Suprapubic skin (tissue), 4 donors: Measurements from ENCODE around the gene FOXJ3. TPM values are rescaled to one million over a fixed set of nuclear protein-coding genes. Genes with fewer than 3 reads are reported as not detected.
A peak's percentile ranks its signal among the peaks of the same experiment; 100 is the strongest.

Experiments used
- DNase-seq, 2 donors: peaks; one replicate each; pipeline ENCODE4 v3.0.0-alpha.2; 2019; ENCODE audit warnings: low spot score in 2 of 2
- H3K27ac ChIP-seq: fragments of 200-600 bp; sonication (generic); one replicate; pipeline ENCODE4 v1.5.1; 2019
- H3K27me3 ChIP-seq: fragments of 200-600 bp; sonication (generic); one replicate; pipeline ENCODE4 v1.5.1; 2019
- H3K36me3 ChIP-seq: fragments of 200-600 bp; sonication (generic); one replicate; pipeline ENCODE4 v1.5.1; 2019
- H3K4me1 ChIP-seq: fragments of 200-600 bp; sonication (generic); one replicate; pipeline ENCODE4 v1.5.1; 2019
- H3K4me3 ChIP-seq: fragments of 200-600 bp; sonication (generic); one replicate; pipeline ENCODE4 v1.5.1; 2019; ENCODE audit warnings: mild to moderate bottlenecking
- H3K9me3 ChIP-seq: fragments of 200-600 bp; sonication (generic); one replicate; pipeline ENCODE4 v1.5.1; 2019
- EP300 ChIP-seq: sonication (generic); formaldehyde crosslinking; IDR thresholded peaks from one replicate; pipeline ENCODE4 v1.6.1; 2017; ENCODE audit warnings: antibody characterized with exemption
- POLR2A ChIP-seq, 2 donors: fragments of 450-650 bp; IDR thresholded peaks; one replicate each; pipeline ENCODE4 v1.6.1; 2017; ENCODE audit warnings: antibody characterized with exemption in 2 of 2, mild to moderate bottlenecking in 2 of 2, moderate library complexity in 2 of 2
- POLR2AphosphoS5 ChIP-seq, 3 donors: sonication (generic); formaldehyde crosslinking; IDR thresholded peaks; one replicate each; pipeline ENCODE4 v1.6.1; 2017; ENCODE audit warnings: antibody characterized with exemption in 3 of 3
- WGBS: methylation state at CpG from one replicate; pipeline ENCODE4 v1.1.5; 2018; 5-methylcytosine and 5-hydroxymethylcytosine counted together
- total RNA-seq, 4 donors: library from RNA; depleted of rRNA; stranded (reverse); fragments of >200 nt; gene quantifications; one replicate each; pipeline ENCODE4 v1.1.0, GENCODE V29; 2016
- TF ChIP-seq, protein P1 (sequence below), 2 donors: fragments of 200-600 bp in 1 of 2; fragments of 450-650 bp in 1 of 2; sonication (generic) in 1 of 2; IDR thresholded peaks; one replicate each; pipeline ENCODE4 v1.5.1; 2016 to 2019; ENCODE audit warnings: antibody characterized with exemption in 2 of 2, mild to moderate bottlenecking in 1 of 2, moderate library complexity in 1 of 2

FOXJ3 gene
- total RNA-seq, 4 donors from 2014 or later, result 37.0 to 71.0 (median 41.1) TPM

DNA sequence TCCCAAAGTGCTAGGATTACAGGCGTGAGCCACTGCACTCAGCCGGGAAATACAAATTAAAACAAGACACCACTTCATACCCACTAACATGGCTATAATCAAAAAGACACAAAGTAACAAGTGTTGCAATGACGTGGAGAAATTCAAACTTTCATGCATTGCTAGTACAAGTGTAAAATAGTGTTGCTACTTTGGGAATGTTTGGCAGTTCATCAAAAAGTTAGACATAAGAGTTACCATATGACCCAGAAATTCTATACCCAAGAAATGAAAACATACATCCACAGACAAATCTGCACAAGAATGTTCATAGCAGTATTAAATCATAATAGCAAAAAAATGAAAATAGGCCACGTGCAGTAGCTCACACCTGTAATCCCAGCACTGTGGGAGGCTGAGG is 16.4 kb downstream of the FOXJ3 start:
- Histone ChIP-seq H3K4me1 (peaks cover 59% of the 10 kb centered on the region), H3K27me3 (no peaks in the 10 kb centered on the region)

DNA sequence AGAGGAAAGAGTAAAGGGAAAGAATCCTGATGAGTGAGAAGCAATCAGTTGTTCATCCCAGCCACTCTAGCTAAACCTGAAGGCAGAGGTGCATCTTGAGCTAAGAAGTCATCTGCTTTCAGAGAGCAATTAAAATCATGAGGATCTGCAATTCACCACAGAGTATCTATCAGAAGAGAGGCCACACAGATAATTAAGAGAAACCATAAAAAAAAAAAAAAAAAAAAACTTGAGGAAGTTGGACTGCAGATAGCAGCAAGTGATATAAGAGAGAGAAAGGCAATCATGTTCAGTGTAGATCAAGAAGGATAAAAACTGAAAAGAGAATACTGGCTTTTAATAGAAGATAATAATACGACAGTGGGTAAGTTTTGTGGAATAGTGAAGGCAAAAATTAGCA is 17.7 kb downstream of the FOXJ3 start:
- WGBS, result 74% methylated on average over 1 of the region's 1 CpG
- H3K9me3 ChIP-seq, result no peaks in the 10 kb centered on the region
- no peak overlapping the region for H3K27ac ChIP-seq
- no peaks in the 10 kb centered on the region for H3K36me3 ChIP-seq
- DNase-seq, result no peak
- no peaks in the 10 kb centered on the region for H3K27me3 ChIP-seq
- H3K4me3 ChIP-seq, result no peak overlapping the region
- no peak for TF ChIP-seq POLR2A (IDR thresholded peaks at IDR 0.05)
- TF ChIP-seq, protein P1, sequence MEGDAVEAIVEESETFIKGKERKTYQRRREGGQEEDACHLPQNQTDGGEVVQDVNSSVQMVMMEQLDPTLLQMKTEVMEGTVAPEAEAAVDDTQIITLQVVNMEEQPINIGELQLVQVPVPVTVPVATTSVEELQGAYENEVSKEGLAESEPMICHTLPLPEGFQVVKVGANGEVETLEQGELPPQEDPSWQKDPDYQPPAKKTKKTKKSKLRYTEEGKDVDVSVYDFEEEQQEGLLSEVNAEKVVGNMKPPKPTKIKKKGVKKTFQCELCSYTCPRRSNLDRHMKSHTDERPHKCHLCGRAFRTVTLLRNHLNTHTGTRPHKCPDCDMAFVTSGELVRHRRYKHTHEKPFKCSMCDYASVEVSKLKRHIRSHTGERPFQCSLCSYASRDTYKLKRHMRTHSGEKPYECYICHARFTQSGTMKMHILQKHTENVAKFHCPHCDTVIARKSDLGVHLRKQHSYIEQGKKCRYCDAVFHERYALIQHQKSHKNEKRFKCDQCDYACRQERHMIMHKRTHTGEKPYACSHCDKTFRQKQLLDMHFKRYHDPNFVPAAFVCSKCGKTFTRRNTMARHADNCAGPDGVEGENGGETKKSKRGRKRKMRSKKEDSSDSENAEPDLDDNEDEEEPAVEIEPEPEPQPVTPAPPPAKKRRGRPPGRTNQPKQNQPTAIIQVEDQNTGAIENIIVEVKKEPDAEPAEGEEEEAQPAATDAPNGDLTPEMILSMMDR (IDR thresholded peaks at IDR 0.05), result no peak
- peaks cover 61% of the 10 kb centered on the region for H3K4me1 ChIP-seq

More for the DNA sequence above, 16.4 kb downstream of the FOXJ3 start:
- Histone ChIP-seq H3K4me3 (no peak overlapping the region), H3K36me3 (no peaks in the 10 kb centered on the region), H3K27ac (no peak overlapping the region), H3K9me3 (no peaks in the 10 kb centered on the region)
- no peak for TF ChIP-seq POLR2A (IDR thresholded peaks at IDR 0.05)
- TF ChIP-seq EP300, result no peak
- TF ChIP-seq, protein P1 (IDR thresholded peaks at IDR 0.05), result no peak
- no peak for TF ChIP-seq POLR2AphosphoS5 (IDR thresholded peaks at IDR 0.05)
- DNase-seq, result no peak
- 87% methylated on average over 4 of the region's 4 CpGs for WGBS

- DNase-seq, result no peak
- Histone ChIP-seq H3K27me3 (no peaks in the 10 kb centered on the region), H3K27ac (no peak overlapping the region), H3K4me1 (peaks cover 56% of the 10 kb centered on the region), H3K36me3 (no peaks in the 10 kb centered on the region), H3K4me3 (no peak overlapping the region), H3K9me3 (no peaks in the 10 kb centered on the region)
- TF ChIP-seq POLR2AphosphoS5 (IDR thresholded peaks at IDR 0.05) (no peak), POLR2A (IDR thresholded peaks at IDR 0.05) (no peak), EP300 (no peak)
- TF ChIP-seq, protein P1 (IDR thresholded peaks at IDR 0.05), result no peak
- WGBS, result 89% methylated on average over 2 of the region's 2 CpGs
These were observed 18.7 kb downstream of the FOXJ3 start for GRCh38 chr1:42316292-42316691.

DNA sequence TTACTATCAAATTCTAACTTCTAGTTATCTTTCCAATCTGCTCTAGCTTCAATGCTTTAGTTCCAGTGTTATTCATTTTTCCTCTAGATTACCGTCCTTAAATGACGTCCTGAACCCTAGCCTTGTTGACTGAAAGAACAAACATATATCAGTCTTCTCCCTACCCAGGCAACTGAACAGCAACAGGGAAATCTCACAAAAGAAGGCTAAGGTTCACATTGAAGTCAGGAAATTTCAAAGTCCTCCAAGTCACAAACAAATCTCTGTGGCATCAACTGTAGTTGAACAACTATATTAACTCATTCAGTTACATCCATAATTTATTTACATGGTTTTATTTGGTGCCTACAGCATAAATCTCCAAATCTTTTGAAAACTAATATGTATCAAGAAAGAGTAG is 19.5 kb downstream of the FOXJ3 start:
- H3K4me1 ChIP-seq, result peaks cover 49% of the 10 kb centered on the region
- H3K4me3 ChIP-seq, result no peak overlapping the region
- no peak overlapping the region for H3K27ac ChIP-seq
- H3K9me3 ChIP-seq, result no peaks in the 10 kb centered on the region
- DNase-seq, result no peak
- no peaks in the 10 kb centered on the region for H3K36me3 ChIP-seq
- WGBS, result 91% methylated on average over 2 of the region's 2 CpGs
- no peaks in the 10 kb centered on the region for H3K27me3 ChIP-seq
- TF ChIP-seq POLR2AphosphoS5 (IDR thresholded peaks at IDR 0.05) (no peak), POLR2A (IDR thresholded peaks at IDR 0.05) (no peak), EP300 (no peak)

GRCh38 chr1:42313970-42314369 is 21.1 kb downstream of the FOXJ3 start:
- Histone ChIP-seq H3K4me1 (peaks cover 34% of the 10 kb centered on the region), H3K27ac (no peak overlapping the region), H3K9me3 (no peaks in the 10 kb centered on the region), H3K4me3 (no peak overlapping the region), H3K27me3 (no peaks in the 10 kb centered on the region), H3K36me3 (no peaks in the 10 kb centered on the region)
- no peak for DNase-seq
- 93% methylated on average over 3 of the region's 3 CpGs for WGBS
- TF ChIP-seq POLR2A (IDR thresholded peaks at IDR 0.05), result no peak
- TF ChIP-seq, protein P1 (IDR thresholded peaks at IDR 0.05), result no peak
- TF ChIP-seq EP300, result no peak
- TF ChIP-seq POLR2AphosphoS5 (IDR thresholded peaks at IDR 0.05), result no peak

- H3K27me3 ChIP-seq, result no peaks in the 10 kb centered on the region
- TF ChIP-seq, protein P1 (IDR thresholded peaks at IDR 0.05), result no peak
- TF ChIP-seq EP300 (no peak), POLR2AphosphoS5 (IDR thresholded peaks at IDR 0.05) (no peak), POLR2A (IDR thresholded peaks at IDR 0.05) (no peak)
- DNase-seq, result no peak
- no peaks in the 10 kb centered on the region for H3K36me3 ChIP-seq
- peak overlapping the region; percentile 38 for H3K27ac ChIP-seq
- H3K9me3 ChIP-seq, result no peaks in the 10 kb centered on the region
- peaks cover 31% of the 10 kb centered on the region for H3K4me1 ChIP-seq
- no peak overlapping the region for H3K4me3 ChIP-seq
- WGBS, result 44% methylated on average over 7 of the region's 7 CpGs
These were observed 22.3 kb downstream of the FOXJ3 start for GRCh38 chr1:42312576-42313212.
